Measurements from ENCODE around the gene PKIB.

The PKIB gene

DNA sequence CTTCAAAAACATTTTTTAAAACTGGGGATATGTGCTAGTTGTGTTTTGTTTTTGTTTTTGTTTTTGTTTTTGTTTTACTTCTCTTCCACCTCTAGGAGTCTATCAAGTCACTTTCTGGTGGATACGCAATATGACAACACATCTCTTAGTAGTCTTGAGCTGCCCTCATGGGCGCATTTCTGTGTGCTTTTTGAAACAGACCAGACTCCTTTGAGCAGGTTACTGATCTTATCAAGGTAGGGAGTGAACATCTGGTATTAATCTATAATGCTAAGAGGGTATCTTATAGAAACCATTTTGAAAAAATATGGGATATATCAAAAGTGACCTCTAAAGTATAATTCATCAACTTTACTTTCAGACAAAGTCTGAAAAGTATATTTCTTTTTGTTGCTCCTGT, 56.2 kb downstream of the PKIB start:
- no peak for DNase-seq

DNA sequence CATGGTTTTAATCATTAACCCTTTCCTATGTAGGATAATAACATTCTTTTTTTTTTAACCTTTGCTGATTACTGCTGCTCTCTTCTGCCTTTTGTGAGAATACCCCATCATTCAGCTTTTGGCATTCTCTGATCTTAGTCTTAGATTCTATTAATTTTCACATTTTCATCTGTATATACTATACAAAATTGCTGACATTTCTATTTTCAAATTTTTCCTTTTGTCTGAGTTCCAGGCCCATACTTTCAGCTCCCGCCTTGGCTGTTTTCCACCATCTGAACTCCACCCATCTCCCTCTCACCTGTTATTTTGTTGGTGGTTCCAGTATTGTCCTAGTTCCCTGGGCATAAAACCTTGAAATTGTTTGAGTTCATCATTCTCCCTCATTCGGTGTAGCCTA, 59.2 kb downstream of the PKIB start:
- DNase-seq, result no peak

DNA sequence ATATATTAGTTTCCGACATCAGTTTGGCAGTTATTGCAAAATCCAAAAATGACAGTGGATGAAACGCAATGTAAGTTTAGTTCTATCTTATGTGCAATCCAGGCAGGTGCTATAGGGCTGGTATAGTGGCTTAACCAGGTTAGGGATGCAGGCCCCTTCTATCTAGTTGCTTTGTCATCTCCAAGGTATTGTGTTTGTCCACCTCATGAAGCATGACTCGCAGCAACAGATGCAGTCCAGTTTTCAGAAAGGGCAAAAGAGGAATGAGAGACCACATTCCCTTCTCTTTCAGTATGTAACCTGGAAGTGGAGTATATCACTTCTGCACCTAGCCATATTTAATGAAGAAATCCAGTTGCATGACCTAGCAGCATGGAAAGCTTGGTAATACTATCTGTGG, 59.7 kb downstream of the PKIB start:
- DNase-seq, result no peak

DNA sequence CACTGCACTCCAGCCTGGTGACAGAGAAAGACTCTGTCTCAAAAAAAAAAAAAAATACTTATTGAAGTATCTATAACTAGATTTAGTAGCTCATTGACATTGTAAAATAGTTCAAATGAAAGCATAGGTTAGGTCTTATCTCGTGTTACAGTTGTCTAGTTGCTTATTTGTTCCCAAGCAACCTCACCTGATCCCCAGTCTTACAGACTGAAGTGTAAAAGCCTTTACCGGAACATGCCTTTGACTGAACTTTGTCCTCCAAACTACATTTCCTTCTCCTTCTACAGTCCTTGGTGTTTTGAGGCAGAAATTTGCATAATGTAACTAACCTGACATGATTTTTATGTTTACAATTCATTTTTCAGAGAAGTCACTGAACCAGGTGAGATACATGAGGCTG, 61.0 kb downstream of the PKIB start:
- DNase-seq, result no peak

DNA sequence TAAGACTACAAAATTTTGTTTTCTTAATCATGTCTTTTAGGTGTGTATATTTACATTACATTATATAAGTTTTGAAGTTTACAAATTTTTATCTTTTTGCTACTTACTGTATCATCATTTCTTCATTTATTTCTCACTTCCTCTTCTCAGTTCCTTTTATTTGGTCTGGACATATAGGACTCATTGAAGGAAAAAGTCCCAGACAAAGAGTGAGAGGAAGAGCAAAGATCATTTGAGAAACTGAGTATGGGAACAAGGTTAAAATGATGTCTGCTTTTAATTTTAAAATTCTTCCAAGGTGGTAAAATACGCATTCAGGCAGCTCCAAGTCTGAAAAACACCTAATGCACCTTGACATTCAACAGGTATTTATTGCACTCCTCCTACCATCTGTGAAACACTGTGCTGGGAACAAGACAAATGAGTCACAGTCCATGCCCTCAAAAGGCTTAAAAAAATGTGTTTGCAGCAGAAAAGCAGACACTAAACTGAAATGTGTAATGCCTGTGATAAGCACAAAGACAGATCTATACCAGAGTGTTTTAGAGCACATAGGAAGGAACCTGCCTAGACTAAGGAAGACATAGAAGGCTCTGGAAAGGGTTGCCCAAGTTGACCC, 63.2 kb downstream of the PKIB start:
- DNase-seq, result peak in 3 of 56 donors; percentile 10 to 14 (median 11)

DNA sequence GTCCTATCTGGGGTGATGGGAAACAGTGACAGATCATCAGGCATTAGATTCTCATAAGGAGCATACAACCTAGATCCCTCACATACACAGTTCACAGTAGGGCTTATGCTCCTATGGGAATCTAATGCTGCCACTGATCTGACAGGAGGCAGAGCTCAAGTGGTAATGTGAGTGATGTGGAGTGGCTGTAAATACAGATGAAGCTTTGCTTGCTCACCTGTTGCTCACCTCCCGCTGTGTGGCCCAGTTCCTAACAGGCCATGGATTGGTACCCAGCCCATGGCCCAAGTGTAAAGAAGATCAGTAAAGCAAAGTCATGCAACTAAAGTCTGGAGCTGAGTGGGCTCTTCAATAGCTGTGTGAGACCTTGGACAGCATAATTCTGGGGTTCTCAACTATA, 65.9 kb downstream of the PKIB start:
- DNase-seq, result no peak

DNA sequence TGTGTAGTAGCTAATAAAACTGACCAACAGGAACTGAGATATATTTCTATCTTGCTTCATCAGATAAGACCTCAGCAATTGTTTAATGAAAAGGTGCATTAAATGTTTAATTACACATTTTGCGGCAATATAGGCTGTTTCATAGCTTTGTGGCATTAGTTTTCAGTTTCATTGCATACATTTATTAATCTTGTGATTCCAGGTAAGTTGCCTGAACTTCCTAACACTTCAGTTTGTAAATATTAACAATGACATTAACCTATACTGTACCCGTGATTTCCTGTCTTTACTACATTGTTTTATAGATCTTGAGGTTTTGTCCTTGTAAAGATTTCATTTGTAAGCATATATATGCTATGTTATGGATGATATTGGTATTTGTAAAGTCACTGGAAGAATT, 66.5 kb downstream of the PKIB start:
- no peak for DNase-seq

DNA sequence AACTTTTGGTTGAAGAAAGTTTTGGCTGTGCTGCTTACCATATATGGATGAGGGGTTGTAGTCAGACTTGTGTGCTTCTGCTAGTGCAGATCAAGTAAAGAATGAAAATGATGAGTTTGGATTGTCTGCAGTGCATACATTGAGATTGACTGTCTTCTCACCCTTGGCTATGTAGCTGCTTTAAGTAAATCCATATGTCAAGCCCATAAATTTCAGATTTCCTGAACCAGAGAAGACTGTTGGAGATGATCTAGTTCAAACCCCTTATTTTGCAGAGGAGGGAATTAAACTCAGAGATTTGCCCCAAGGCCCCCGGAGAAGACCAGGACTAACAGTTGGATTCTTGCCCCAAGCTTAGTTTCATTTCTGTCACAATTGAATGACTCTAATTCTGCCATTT, 67.2 kb downstream of the PKIB start:
- DNase-seq, result no peak

DNA sequence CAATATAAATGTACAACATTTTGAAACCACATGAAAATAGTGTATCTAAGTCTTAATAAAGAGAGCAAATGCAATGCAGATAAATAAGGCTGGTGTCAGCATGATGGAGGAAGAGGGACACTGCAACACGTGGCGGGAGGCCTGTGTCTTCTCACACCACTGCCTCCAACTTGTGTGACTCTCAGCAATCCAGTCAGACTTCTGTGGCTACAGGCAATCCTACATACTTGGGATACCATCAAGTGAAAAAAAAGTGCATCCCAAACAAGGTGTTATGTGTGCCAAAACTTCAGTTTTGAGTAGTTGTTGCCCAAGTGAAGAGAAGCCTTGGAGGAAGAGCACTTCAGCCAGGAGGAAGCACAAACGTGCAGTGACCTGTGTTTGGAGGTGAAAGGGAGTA, 68.6 kb downstream of the PKIB start:
- DNase-seq, result no peak

DNA sequence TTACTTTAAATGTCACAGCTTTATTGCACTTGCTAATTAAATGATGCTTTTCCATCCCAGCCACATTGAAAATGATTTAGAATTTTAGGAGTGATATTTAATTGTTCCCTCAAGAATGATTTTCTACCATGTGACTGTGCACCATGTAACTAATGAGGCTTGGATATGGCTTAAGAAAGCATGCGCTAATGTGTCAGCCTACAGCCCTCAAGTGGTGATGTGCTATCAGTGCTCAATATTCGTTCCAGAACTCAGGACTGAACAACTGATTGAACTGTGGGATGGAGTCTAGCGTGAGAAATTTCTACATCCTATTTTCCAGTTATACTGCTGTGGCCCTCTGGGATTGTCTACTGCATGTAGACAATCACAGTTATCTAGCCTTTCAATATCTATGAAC, 71.5 kb downstream of the PKIB start:
- DNase-seq, result no peak

DNA sequence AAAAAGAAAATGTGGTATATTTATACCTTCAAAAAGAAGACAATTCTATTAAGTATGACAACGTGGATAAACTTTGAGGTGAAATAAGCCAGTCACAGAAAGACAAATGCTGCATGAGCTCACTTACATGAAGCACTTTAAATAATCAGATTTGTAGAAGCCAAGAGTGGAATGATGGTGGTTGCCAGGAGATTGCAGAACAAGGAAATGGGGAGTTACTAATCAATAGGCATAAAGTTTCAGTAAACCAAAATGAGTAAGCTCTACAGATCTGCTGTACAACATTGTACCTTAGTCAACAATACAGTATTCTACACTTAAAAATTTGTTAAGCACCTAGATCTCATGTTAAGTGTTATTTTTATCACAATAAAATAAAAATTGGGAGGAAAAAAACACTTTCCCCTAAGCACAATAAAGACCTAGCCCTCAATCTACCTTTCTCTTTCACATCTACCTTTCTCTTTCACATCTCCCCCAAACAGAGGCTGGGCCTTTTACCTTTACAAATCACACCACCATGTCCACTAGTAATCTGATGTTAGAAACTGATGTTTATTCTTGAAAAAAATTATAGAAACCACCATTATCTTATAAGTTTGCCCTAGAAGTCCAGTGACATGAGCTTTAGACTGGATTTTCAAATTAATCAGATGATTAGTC, 73.9 kb downstream of the PKIB start:
- DNase-seq, result no peak

DNA sequence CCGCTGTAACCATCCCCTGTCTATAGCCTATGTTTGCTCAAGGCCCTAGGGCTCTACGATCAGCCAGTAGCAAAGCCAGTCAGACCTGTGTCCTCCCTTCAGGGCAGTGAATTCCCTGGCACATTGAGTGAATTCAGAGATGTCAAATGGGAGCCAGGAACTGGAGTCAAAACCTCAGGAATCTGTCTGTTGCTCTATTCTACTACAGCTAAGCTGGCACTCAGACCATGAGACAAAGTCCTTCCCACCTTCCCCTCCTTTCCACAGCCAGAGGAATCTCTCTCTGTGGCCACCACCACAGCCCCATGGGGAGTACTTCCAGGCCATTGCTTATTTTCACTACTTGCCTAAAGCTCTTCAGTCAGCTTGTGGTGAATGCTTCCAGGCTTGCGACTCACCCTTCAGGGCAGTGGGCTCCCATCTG, 82.0 kb downstream of the PKIB start:
- no peak for DNase-seq

DNA sequence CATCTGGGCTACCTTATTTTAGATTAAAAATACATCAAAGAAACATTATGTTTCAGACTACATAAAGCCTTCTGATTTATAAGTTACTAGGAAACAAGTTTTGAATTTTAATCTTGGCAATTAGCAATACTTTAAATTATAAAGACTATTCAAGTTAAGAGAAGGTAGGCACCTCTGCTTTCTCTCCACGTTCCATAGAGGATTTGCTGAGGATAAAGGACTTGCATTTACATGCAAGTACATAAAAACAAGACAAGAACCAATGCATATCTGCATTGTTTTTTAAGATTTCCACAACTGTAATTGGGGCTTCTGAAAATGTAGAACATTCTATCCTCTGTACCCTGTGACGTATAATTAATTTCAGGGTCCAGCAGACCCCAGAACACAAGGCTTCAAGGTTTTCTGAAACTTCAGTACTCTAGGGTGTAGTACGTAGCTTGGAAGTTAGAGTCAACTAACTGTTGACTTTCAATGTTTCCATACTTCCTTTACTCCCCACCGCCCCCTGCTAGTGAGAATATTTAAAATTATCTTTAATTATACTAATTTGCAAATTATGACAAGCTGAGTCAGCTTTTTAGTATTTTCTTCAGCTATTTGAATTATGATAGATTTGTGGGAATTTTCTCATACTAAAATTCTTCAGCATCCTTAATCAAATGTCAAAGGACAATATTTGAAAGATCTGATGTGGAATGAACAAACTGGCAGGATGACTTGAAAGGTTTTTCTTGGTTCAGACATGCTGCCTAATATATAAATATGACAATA, 82.8 kb downstream of the PKIB start:
- no peak for DNase-seq

DNA sequence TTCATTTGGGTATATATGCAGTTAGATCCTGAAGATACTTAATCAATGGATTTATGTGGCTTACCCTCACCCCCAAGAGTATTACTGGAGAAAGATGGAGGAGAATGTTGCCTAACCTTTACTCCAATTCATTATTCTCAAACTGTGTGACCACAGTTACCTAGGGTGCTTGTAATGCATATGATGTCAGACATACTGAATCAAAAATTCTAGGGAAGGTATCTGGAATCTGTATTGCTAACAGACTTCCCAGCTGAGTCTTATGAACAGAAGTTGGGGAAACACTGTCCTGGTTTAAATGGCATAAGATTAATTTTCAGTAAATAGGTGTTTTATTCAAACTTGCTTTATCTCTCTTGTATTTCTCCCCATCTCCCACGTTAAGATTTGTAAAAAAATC, 83.9 kb downstream of the PKIB start:
- DNase-seq, result no peak

DNA sequence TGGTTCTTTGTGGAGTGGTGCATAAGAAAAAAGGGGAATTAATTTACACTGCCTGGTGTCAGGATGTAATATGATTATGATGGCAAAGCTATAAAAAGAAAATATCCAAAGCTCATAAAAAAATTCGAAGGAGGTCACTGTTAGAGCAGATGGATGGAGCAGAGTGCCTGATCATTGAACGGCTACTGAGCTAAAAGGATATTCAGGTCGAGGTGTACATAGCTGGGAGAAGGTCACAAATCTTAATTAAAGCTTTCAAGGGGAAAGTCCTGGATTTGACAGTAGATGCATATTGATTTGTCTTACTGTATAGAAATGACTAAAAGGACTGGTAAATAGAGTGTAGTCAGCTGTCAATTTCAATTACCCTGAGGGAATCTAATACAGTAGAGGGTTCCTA, 84.4 kb downstream of the PKIB start:
- no peak for DNase-seq

DNA sequence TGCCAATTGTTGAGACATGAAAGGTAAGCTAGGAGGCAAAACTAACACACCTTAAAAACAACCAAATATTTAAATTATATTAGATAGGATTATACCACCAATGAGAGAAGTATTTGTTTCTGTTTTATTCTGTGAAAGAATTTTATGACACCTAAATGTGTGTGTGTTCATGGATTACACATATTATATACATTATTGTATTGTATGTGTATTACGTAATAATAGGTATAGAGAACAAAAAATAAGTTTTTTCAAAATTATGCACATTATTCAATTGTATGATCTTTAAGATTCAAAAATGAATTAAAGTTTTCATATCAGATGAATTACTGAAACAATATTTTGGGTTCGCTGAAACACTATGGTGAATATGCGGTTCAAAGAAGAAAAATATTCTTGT, 85.0 kb downstream of the PKIB start:
- DNase-seq, result no peak

DNA sequence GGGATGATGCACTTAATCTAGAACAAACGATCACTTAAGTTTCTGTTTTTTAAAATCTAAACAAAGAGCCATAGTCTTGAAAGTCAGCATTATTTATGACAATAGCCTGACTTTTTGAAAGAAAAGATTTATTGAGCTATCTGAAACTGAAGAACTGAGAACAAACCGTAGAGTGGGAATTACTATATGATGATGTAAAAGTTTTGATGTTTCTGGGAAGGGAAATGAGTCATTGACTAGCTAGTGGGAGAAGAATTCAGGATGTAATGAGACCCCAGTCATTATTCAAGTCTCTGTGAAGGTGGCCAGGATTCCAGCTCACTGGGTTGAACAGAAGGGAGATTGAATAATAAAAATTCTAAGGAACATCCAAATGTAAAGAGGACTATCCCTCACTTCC, 85.9 kb downstream of the PKIB start:
- no peak for DNase-seq

DNA sequence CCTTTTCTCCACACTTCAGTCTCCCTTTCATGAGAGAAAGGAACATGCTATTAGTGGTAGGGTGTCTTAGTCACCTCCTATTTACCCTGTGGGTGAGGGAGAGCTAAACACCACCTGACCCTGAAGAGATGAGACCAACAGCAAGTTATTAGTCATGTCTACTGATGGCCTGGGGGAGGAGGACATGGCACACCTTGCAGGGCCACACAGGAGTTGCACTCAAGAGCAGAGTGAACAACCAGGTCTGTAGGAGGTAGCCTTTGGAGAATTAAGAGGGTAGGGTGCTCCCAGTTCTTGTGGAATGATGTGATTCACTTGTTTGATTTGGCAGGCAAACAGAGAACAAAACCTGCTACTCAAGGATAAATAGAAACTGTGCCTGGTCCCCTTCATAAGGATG, 86.6 kb downstream of the PKIB start:
- DNase-seq, result no peak

DNA sequence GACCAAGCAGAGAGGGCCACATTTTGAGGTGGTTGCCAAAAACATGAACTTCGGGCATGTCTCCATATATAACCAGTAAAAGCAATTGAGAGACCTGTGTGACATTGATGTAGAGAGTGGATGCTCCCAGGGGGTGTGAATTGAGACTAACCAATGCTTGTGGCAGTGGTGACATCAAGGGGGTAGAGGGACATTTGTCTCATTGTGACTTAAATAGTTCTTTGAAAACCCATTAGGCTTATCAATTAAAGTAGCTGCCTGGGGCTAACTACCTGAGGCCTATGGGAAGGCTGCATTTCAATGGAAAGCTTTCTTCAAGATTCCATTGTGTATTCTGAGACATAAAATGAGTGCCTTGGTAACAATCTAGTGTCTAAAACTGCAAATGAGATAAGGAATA, 87.3 kb downstream of the PKIB start:
- DNase-seq, result no peak

DNA sequence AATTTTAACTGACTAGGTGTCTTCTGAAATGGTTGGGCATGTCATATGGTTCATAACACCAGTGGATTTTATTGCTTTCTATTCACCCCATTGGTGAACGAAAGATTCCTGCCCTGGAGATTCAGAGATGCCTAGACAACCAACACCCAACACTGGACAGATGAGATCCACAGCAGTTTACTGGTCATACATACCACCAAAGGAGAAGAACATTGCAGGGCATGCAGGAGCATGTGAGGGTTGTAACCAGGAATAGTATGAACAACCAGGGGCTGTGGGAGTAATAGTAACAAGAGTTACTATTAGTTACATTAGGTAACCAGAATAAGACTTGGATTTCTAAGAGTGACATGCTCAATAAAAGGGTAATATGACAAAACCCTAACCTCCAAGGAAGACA, 91.5 kb downstream of the PKIB start:
- no peak for DNase-seq

DNA sequence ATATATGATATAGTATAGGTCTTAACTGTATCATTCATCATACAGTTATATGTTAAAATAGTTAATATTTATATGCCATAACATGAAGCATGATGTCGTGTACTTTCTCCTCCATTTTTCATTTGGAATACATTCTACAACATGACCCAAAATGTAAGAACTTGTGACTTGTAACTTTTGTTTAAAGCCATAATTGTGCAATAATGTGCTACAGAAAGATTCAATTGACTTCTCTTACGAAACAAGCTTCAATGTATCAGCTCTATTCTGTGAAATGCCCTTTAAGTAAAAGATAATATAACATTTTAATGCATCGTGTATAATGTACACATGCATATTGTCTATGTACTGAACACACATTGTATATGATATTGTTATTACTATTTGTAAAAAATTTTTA, 92.6 kb downstream of the PKIB start:
- no peak for DNase-seq

DNA sequence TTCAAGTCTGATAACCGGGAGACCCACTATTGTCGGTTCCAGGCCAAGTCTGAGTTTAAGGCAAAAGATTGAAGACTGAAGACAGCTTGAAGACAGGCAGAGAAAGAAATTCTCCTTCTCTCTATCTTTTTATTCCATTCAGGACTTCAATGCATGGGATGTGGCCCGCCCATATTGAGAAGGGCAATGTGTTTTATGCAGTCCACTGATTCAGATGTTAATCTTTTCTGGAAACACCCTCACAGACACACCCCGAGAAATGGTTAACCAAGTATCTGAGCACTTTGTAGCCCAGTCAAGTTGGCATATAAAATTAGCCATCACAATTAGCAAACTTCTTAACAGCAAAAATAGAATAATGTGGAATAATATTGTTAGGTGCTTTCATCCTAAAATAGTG, 93.9 kb downstream of the PKIB start:
- no peak for DNase-seq

DNA sequence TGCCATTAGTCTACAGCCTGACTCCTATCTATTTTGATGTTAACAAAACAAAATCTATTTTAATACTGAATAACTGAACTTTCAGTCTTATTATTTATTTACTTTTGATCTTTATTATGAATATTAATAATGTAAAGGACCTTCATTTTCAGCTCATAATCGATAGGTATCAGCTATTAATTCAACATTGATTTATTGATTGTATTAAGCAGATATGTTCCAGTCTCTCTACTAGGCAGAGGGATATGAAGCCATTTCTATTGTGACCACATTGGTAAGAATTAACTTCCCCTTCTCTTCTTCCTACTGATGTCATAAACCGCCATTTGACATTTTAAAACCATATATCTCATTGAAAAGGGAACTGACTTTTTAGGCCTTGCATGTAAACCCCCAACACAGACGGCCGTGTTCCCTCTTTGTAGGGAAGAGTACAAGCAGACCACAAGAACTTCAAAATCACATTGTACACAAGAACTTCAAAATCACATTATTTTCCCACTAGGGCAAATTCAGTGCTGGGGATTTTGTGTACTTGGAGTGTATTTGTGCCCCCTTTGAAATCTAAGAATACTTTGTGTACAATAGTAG, 99.8 kb downstream of the PKIB start:
- no peak for DNase-seq
